Heart left ventricle (tissue), 16 donors: Measurements from ENCODE around the gene CTTN. TPM values are rescaled to one million over a fixed set of nuclear protein-coding genes. Genes with fewer than 3 reads are reported as not detected.

Source experiments
- ATAC-seq, 4 donors: fragments of 200-7000 bp; cut with Tn5 transposase; one replicate each; pipeline ENCODE4 v1.9.1; 2020 to 2022; ENCODE audit warnings: moderate library complexity in 4 of 4, mild to moderate bottlenecking in 3 of 4, moderate number of reproducible peaks in 1 of 4
- DNase-seq, 5 donors: peaks; one replicate each; pipeline ENCODE4 v3.0.0-alpha.2; 2020
- H3K27ac ChIP-seq, 12 donors: fragments of 200-600 bp; sonication (generic) in 4 of 12; one replicate each; pipeline versions ENCODE4 v1.5.0 to v1.8.0; 2016 to 2022; ENCODE audit warnings: mild to moderate bottlenecking in 2 of 12
- H3K27me3 ChIP-seq, 9 donors: fragments of 200-600 bp; sonication (generic) in 2 of 9; one replicate each; pipeline versions ENCODE4 v1.5.1 to v1.8.0; 2016 to 2022; ENCODE audit warnings: mild to moderate bottlenecking in 3 of 9
- H3K36me3 ChIP-seq, 9 donors: fragments of 200-600 bp; sonication (generic) in 2 of 9; one replicate each; pipeline versions ENCODE4 v1.5.0 to v1.8.0; 2018 to 2022; ENCODE audit warnings: mild to moderate bottlenecking in 2 of 9
- H3K4me1 ChIP-seq, 12 donors: fragments of 200-600 bp; sonication (generic) in 4 of 12; one replicate each; pipeline versions ENCODE4 v1.5.0 to v1.8.0; 2016 to 2022; ENCODE audit warnings: mild to moderate bottlenecking in 3 of 12
- H3K4me3 ChIP-seq, 12 donors: fragments of 200-600 bp; sonication (generic) in 4 of 12; one replicate each; pipeline versions ENCODE4 v1.5.0 to v1.8.0; 2017 to 2022; ENCODE audit warnings: mild to moderate bottlenecking in 9 of 12, moderate library complexity in 4 of 12
- H3K9me3 ChIP-seq, 12 donors: fragments of 200-600 bp; sonication (generic) in 4 of 12; one replicate each; pipeline versions ENCODE4 v1.5.0 to v1.8.0; 2016 to 2022; ENCODE audit warnings: mild to moderate bottlenecking in 1 of 12
- POLR2A ChIP-seq, 2 donors: fragments of 450-650 bp; IDR thresholded peaks; one replicate each; pipeline ENCODE4 v1.6.1; 2017; ENCODE audit warnings: antibody characterized with exemption in 2 of 2, mild to moderate bottlenecking in 2 of 2, moderate library complexity in 2 of 2
- WGBS, 4 donors: extraction: QIAGEN DNeasy Blood & Tissue Kit in 2 of 4; methylation state at CpG; one replicate each; pipeline versions ENCODE4 v1.1.5 to v1.1.7; 2013 to 2018; 5-methylcytosine and 5-hydroxymethylcytosine counted together
- intact Hi-C, 10 donors: fragments of 100-400 bp; cut with DNase I; formaldehyde crosslinking; loops; one replicate each; pipeline versions ENCODE4 v1.11.1 to v1.14.2; 2022
- polyA plus RNA-seq, 2 donors: library from polyadenylated mRNA; stranded (reverse); fragments of 200-250 nt; gene quantifications; one replicate each; pipeline ENCODE4 v1.2.3, GENCODE V29; 2013
- total RNA-seq, 9 donors: library from RNA; depleted of rRNA in 2 of 9; stranded (reverse); fragments of >200 nt in 2 of 9; fragmentation: NEBNext Ultra II Directional in 3 of 9; extraction: Animal tissue kit (Norgen Biotek cat#: 25700) in 3 of 9; gene quantifications; one replicate each; pipeline versions ENCODE4 v1.1.0 to v1.2.4, GENCODE V29; 2016 to 2023
- TF ChIP-seq, protein P1 (sequence below), 12 donors: fragments of 200-600 bp; sonication (generic) in 4 of 12; IDR thresholded peaks; one replicate each; pipeline versions ENCODE4 v1.5.0 to v1.8.0; 2018 to 2022; ENCODE audit warnings: antibody characterized with exemption in 12 of 12, mild to moderate bottlenecking in 5 of 12
- donor health status: ischemic (EF 13 %, LVEDD 7.1; RV severe dilation, severe dysfunction).
- donor health status: healthy with polysubstance abuse.
- donor health status: DM: no; HTN: yes; CAD: no.
- donor health status: DM: no; HTN: no; CAD: no.
- donor health status: ischemic (EF 25% LVEDD 6.9; RV normal size, moderate dysfunction).
- donor health status: ischemic (EF 25% LVEDD 5.7; RV mildly dilated, moderate dysfunction).
- donor health status: healthy.
- donor health status: DM: yes; HTN: yes; CAD: no.
- donor health status: ischemic (EF 35%, LVEDD 5.7; RV mildly dilated, moderate dysfunction).
- donor health status: nonischemic (EF 11% LVEDD 7.7; RV severe dilation, severe dysfunction).
- donor health status: DM: yes; HTN: yes; CAD: no.
- donor health status: PGD.
- donor health status: ischemic (EF 29% LVEDD 5.4; RV normal size, mild dysfunction).
- donor health status: nonischemic (EF 23%, LVEDD 6.1; RV moderate dilation, normal function).

The CTTN gene
- total and polyA plus RNA-seq, 11 donors = 77.3 to 186 (median 133) TPM

DNA sequence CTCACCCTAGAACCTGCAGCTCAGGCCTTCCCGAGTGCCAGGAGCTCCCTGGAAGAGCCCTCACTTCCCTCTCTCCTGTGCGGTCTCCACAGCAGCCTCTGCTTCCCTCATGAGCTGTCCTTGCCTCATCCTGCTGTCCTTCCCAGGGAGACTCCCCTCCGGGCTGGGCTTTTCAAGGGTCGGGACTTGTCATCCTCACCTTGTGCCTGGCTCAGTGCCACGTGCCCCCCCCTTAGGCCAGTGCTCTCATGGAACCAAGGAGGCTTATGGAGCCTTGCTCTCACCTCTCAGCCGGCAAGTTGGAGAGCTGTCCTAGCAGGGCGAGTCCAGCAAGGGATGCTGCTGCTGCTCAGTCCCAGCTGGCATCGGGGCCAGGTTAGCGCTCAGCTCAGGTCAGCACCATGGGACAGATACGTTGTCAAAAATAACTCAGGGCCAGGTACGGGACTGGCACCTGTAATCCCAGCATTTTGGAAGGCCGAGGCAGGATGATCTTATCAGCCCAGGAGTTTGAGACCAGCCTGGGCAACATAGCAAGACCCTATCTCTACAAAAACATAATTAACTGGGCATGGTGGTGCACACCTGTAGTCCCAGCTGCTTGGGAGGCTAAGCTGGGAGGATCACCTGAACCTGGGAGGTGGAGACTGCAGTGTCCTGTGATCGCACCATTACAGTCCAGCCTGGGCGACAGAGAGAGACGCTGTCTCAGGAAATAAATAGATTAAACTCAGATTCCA is 13.6 kb downstream of the CTTN start:
- DNase-seq = no peak
- Histone ChIP-seq H3K4me1 (peaks cover 0 to 41% (median 9%) of the 10 kb centered on the region in 12 donors), H3K27me3 (peaks cover 0 to 54% (median 0%) of the 10 kb centered on the region in 9 donors), H3K9me3 (no peaks in the 10 kb centered on the region), H3K27ac (no peak overlapping the region), H3K36me3 (peaks cover 6 to 100% (median 99%) of the 10 kb centered on the region in 9 donors), H3K4me3 (no peak overlapping the region)
- no peak for TF ChIP-seq POLR2A (IDR thresholded peaks at IDR 0.05)
- TF ChIP-seq, protein P1, sequence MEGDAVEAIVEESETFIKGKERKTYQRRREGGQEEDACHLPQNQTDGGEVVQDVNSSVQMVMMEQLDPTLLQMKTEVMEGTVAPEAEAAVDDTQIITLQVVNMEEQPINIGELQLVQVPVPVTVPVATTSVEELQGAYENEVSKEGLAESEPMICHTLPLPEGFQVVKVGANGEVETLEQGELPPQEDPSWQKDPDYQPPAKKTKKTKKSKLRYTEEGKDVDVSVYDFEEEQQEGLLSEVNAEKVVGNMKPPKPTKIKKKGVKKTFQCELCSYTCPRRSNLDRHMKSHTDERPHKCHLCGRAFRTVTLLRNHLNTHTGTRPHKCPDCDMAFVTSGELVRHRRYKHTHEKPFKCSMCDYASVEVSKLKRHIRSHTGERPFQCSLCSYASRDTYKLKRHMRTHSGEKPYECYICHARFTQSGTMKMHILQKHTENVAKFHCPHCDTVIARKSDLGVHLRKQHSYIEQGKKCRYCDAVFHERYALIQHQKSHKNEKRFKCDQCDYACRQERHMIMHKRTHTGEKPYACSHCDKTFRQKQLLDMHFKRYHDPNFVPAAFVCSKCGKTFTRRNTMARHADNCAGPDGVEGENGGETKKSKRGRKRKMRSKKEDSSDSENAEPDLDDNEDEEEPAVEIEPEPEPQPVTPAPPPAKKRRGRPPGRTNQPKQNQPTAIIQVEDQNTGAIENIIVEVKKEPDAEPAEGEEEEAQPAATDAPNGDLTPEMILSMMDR (IDR thresholded peaks at IDR 0.05) = no peak
- WGBS, 4 donors = 85 to 95% (median 89%) methylated on average over 15 of the region's 15 CpGs
- intact Hi-C loops = loop anchor here in 1 of 10 donors (2.0 kb wide), 1 partner anchor 79 kb away; no protein-coding TSS in a partner anchor
- no peak for ATAC-seq

DNA sequence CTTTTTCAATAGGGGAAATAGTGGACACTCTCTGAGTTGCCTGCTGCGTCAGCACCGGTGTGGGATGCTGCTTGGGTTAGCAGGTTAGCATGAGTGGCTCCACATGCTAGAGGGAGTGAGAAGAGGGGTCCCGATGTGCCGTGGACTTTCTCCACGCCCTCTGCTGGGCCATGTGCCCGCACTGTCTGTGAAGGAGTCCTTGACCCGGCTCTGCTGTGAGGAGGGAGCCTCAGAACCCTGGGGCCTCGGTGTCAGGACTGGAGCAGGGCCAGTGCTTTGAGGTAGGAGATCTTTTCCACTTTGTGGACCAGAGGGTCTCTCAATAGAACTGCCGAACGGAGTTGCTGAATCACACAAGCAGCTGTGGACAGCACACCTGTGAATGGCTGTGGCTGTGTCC is 14.8 kb downstream of the CTTN start:
- H3K27me3 ChIP-seq = peaks cover 0 to 56% (median 0%) of the 10 kb centered on the region in 9 donors
- H3K36me3 ChIP-seq = peaks cover 7 to 100% (median 99%) of the 10 kb centered on the region in 9 donors
- H3K4me3 ChIP-seq = no peak overlapping the region
- no peaks in the 10 kb centered on the region for H3K9me3 ChIP-seq
- peaks cover 0 to 30% (median 6%) of the 10 kb centered on the region in 12 donors for H3K4me1 ChIP-seq
- intact Hi-C loops = no loop called here
- ATAC-seq (no peak), DNase-seq (no peak)
- H3K27ac ChIP-seq = no peak overlapping the region
- WGBS, 4 donors = 90 to 100% (median 92%) methylated on average over 5 to 10 of the region's 10 CpGs
- TF ChIP-seq POLR2A (IDR thresholded peaks at IDR 0.05) = no peak
- TF ChIP-seq, protein P1 (IDR thresholded peaks at IDR 0.05) = no peak

- TF ChIP-seq, protein P1 (IDR thresholded peaks at IDR 0.05) = no peak
- no peak for TF ChIP-seq POLR2A (IDR thresholded peaks at IDR 0.05)
- H3K36me3 ChIP-seq = peaks cover 9 to 100% (median 98%) of the 10 kb centered on the region in 9 donors
- H3K27ac ChIP-seq = peak overlapping the region in 1 of 12 donors; percentile 34
- peaks cover 0 to 50% (median 0%) of the 10 kb centered on the region in 9 donors for H3K27me3 ChIP-seq
- H3K4me3 ChIP-seq = no peak overlapping the region
- ATAC-seq (no peak), DNase-seq (no peak)
- peaks cover 0 to 16% (median 3%) of the 10 kb centered on the region in 12 donors for H3K4me1 ChIP-seq
- intact Hi-C loops = no loop called here
- no peaks in the 10 kb centered on the region for H3K9me3 ChIP-seq
- WGBS, 4 donors = 90 to 92% (median 91%) methylated on average over 23 to 28 of the region's 28 CpGs
Observed at GRCh38 chr11:70414341-70415100, 16.2 kb downstream of the CTTN start.

- TF ChIP-seq, protein P1 (IDR thresholded peaks at IDR 0.05) = peak in 2 of 12 donors; percentile 11 to 25
- no peak for TF ChIP-seq POLR2A (IDR thresholded peaks at IDR 0.05)
- Histone ChIP-seq H3K4me3 (no peak overlapping the region), H3K4me1 (peaks cover 0 to 10% (median 1%) of the 10 kb centered on the region in 12 donors), H3K36me3 (peaks cover 9 to 100% (median 98%) of the 10 kb centered on the region in 9 donors), H3K27ac (peak overlapping the region in 1 of 12 donors; percentile 34), H3K27me3 (peaks cover 0 to 46% (median 0%) of the 10 kb centered on the region in 9 donors), H3K9me3 (no peaks in the 10 kb centered on the region)
- intact Hi-C loops = no loop called here
- DNase-seq = no peak
- ATAC-seq = peak in 3 of 4 donors; percentile 2 to 46 (median 23)
- WGBS, 4 donors = 68 to 87% (median 81%) methylated on average over 10 of the region's 10 CpGs
Observed at GRCh38 chr11:70415191-70415590, 16.9 kb downstream of the CTTN start.
